WTC11 (cell line): ENCODE measurements around the gene NELL1.

Experiments used
- CTCF ChIP-seq: fragments of 200-600 bp; IDR thresholded peaks from 2 replicates; pipeline ENCODE4 v1.8.0; 2022; ENCODE audit warnings: antibody characterized with exemption
- ELF4 ChIP-seq: sonication (generic); formaldehyde crosslinking; IDR thresholded peaks from 2 replicates; pipeline ENCODE4 v1.8.1; 2022; ENCODE audit warnings: low read depth, mild to moderate bottlenecking, moderate library complexity, missing genetic modification reagents
- ESRRA ChIP-seq: sonication (generic); formaldehyde crosslinking; IDR thresholded peaks from 2 replicates; pipeline ENCODE4 v1.8.1; 2022; ENCODE audit warnings: mild to moderate bottlenecking, missing genetic modification reagents, borderline replicate concordance

- no peak for TF ChIP-seq CTCF
- TF ChIP-seq ESRRA (CRISPR knock-in tag) = no peak
- no peak for TF ChIP-seq ELF4
These were observed 823.5 kb downstream of the NELL1 start for GRCh38 chr11:21492931-21493330.
